PFSK-1 (cell line): ENCODE results near the gene TSC2.

Experiments used
- FOXP2 ChIP-seq: optimal IDR thresholded peaks from 2 replicates; pipeline ENCODE3; 2011; ENCODE audit warnings: borderline replicate concordance, control low read depth, inconsistent platforms; ENCODE audit not compliant: insufficient read depth; ENCODE audit errors: extremely low read length, extremely low read depth
- POLR2AphosphoS5 ChIP-seq: IDR thresholded peaks from 2 replicates; pipeline ENCODE4 v1.6.1; 2012; ENCODE audit warnings: low read depth, mild to moderate bottlenecking, control low read depth, low read length, moderate library complexity
- REST ChIP-seq, 2 experiments: IDR thresholded peaks; 2 replicates each; pipeline versions ENCODE4 v1.6.1 to v1.8.0; 2011 to 2012; ENCODE audit warnings: low read depth in 2 of 2, low read length in 2 of 2, control low read depth in 1 of 2, inconsistent platforms in 1 of 2, mild to moderate bottlenecking in 1 of 2, moderate library complexity in 1 of 2; ENCODE audit not compliant: insufficient read depth in 1 of 2
- SIN3A ChIP-seq: IDR thresholded peaks from 2 replicates; pipeline ENCODE4 v1.6.1; 2012; ENCODE audit warnings: mild to moderate bottlenecking, low read length, moderate library complexity, borderline replicate concordance; ENCODE audit not compliant: insufficient read depth
- TAF1 ChIP-seq: IDR thresholded peaks from 2 replicates; pipeline ENCODE4 v1.6.1; 2012; ENCODE audit warnings: low read length, control low read depth, borderline replicate concordance; ENCODE audit not compliant: insufficient read depth

Gene TSC2

DNA sequence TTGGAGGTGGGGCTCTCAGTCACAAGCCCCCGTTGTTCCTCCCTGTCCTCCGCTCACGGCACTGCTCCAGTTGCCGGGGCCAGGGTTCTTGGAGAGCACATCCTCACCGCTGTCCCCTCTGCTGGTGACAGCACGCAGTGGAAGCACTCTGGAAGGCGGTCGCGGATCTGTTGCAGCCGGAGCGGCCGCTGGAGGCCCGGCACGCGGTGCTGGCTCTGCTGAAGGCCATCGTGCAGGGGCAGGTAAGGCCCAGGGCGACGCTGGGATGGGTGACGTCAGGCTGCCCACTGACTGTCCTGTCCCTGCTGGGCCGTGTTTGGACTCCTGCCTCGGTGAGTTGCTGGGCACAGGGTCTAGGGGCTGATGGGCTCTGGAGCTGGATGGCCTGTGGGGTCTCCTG lies 5.4 kb downstream of the TSC2 start:
- TF ChIP-seq FOXP2 (no peak), REST (IDR thresholded peaks at IDR 0.05; ENCODE audit: insufficient read depth in 1 of 2, low read depth in 2 of 2, low read length in 2 of 2) (no peak), TAF1 (no peak), POLR2AphosphoS5 (no peak), SIN3A (no peak)

DNA sequence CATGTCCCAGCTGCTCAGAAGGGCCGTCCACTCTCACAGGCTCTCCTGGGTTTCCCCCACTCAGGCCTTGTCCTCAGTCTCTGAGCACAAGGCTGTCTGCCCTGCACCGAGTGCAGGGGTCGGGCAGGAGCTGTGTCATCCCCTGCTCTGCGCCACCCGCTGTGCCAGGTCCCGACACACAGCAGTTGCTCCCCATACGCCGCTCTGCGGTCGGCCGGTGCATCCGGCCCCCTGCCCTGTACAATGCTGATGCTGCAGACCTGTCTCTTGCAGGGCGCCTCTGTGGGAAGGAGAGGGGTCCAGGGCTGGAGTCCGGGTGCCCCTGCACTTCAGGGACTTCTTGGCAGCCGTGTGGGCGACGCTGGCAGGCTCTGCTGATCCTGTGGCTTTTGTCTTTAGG lies 6.1 kb downstream of the TSC2 start:
- no peak for TF ChIP-seq FOXP2
- no peak for TF ChIP-seq REST (IDR thresholded peaks at IDR 0.05; ENCODE audit: insufficient read depth in 1 of 2, low read depth in 2 of 2, low read length in 2 of 2)
- no peak for TF ChIP-seq TAF1
- TF ChIP-seq SIN3A: no peak
- TF ChIP-seq POLR2AphosphoS5: no peak

GRCh38 chr16:2054543-2055245 lies 6.9 kb downstream of the TSC2 start:
- TF ChIP-seq TAF1: no peak
- TF ChIP-seq FOXP2: no peak
- TF ChIP-seq REST (IDR thresholded peaks at IDR 0.05; ENCODE audit: insufficient read depth in 1 of 2, low read depth in 2 of 2, low read length in 2 of 2): no peak
- TF ChIP-seq SIN3A: no peak

DNA sequence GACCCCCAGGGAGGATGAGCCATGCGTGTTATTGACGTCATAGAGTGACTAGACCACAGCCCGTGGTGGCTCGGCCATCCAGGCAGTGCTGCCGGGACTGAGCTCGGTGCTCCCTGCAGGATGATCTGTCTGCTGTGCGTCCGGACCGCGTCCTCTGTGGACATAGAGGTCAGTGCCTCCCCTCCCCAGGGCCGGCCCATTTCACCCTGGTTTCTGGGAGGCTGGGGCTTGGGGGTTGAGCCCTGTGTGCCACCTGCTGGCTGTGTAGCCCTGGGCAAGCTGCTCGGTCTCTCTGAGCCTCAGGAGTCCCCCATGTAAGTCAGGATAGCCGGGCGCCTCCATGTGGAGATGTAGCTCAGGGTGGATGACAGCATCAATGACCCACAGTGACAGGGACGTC lies 8.3 kb downstream of the TSC2 start:
- TF ChIP-seq POLR2AphosphoS5 (no peak), FOXP2 (no peak), SIN3A (no peak), REST (IDR thresholded peaks at IDR 0.05; ENCODE audit: insufficient read depth in 1 of 2, low read depth in 2 of 2, low read length in 2 of 2) (no peak), TAF1 (no peak)
